ENCODE data around the gene VTI1B. TPM values are rescaled to one million over a fixed set of nuclear protein-coding genes. Genes with fewer than 3 reads are reported as not detected.
A peak's percentile ranks its signal among the peaks of the same experiment; 100 is the strongest.

VTI1B gene
- total and polyA plus RNA-seq, 10 of the 15 experiments (the other 5 are each of a cell fraction or from before 2014, with no cell fraction given): 15.0 to 117 (median 50.5) TPM

GRCh38 chr14:67694791-67695393 is 20.5 kb upstream of the VTI1B start (continued):
- TF ChIP-seq RELA (IDR thresholded peaks at IDR 0.05; ENCODE audit: borderline replicate concordance, partially characterized antibody) (no peak), BCLAF1 (IDR thresholded peaks at IDR 0.05) (no peak), MTA2 (IDR thresholded peaks at IDR 0.05; ENCODE audit: low read depth) (no peak; the same call in 1 of the 2 replicates), ZNF274 (IDR thresholded peaks at IDR 0.05; ENCODE audit: insufficient read depth, insufficient read length) (no peak), WRNIP1 (IDR thresholded peaks at IDR 0.05; ENCODE audit: borderline replicate concordance, low read depth, low read length) (no peak), TCF3 (IDR thresholded peaks at IDR 0.05; ENCODE audit: borderline replicate concordance, insufficient read depth, low read depth, low read length) (no peak), SMAD5 (IDR thresholded peaks at IDR 0.05; ENCODE audit: low read depth) (0 out of 2 replicates have a peak, but pooled peaks have one; percentile 20), KAT2A (conservative IDR thresholded peaks at IDR 0.05; ENCODE audit: control insufficient read depth, low read depth, low read length) (no peak)

GRCh38 chr14:67690011-67690410 is 15.6 kb upstream of the VTI1B start:
- DNase-seq (ENCODE audit: low read depth, low spot score) (no peak), ATAC-seq (no peak), FAIRE-seq (no peak)
- intact Hi-C loops (cut with micrococcal nuclease; ENCODE audit: unreplicated experiment): no loop called here
- Histone ChIP-seq H3K9me3 (replicated peaks; ENCODE audit: control insufficient read depth, insufficient read depth, low read length) (no peaks in the 10 kb centered on the region; the same call in 2 of the 3 replicates), H3K9ac (ENCODE audit: control insufficient read depth, insufficient read depth, low read length) (no peak overlapping the region), H3K27ac (ENCODE audit: control insufficient read depth, insufficient read depth) (no peak overlapping the region), H3K4me3 (no peak overlapping the region), H3K79me2 (ENCODE audit: control insufficient read depth, insufficient read depth, low read length) (peaks cover 18% of the 10 kb centered on the region), H4K20me1 (ENCODE audit: control insufficient read depth, insufficient read depth) (no peaks in the 10 kb centered on the region), H2AFZ (ENCODE audit: control insufficient read depth, low read depth, low read length) (no peak overlapping the region), H3K4me2 (ENCODE audit: control insufficient read depth, insufficient read depth) (no peak overlapping the region), H3K4me1 (ENCODE audit: control insufficient read depth, insufficient read depth, low read length) (no peaks in the 10 kb centered on the region), H3K36me3 (ENCODE audit: control insufficient read depth in 2 of 2, insufficient read depth in 2 of 2, low read length in 1 of 2) (peaks cover 9 to 53% of the 10 kb centered on the region in 2 experiments), H3K27me3 (replicated peaks in 1 of 2; ENCODE audit: control insufficient read depth in 2 of 2, insufficient read depth in 2 of 2, low read length in 1 of 2) (no peaks in the 10 kb centered on the region)
- SMC1A ChIA-PET (ENCODE audit: uncharacterized antibody, unreplicated experiment): interaction anchor here (1.3 kb wide), 1 partner anchor 14 kb away, joined by 3 read pairs; no protein-coding TSS in a partner anchor
- BruUV-seq (replicated peaks): no TSS peak
- POLR2A ChIA-PET: interaction anchor here (6.3 to 7.9 kb wide), 2 partner anchors 8 to 16 kb away, joined by 62 to 71 read pairs; partner anchors contain the start of gene VTI1B
- 100% methylated on average over 4 of the region's 4 CpGs for WGBS (ENCODE audit: insufficient coverage, insufficient replicate concordance, low lambda C conversion rate, missing lambda C conversion rate)
- in situ Hi-C loops (cut with MboI): no loop called here
- CTCF ChIA-PET: interaction anchor here (6.3 kb wide), 1 partner anchor 70 kb away, joined by 49 read pairs; the partner anchor contains the start of gene ARG2
- RAD21 ChIA-PET (ENCODE audit: unreplicated experiment): no interaction called here
- TF ChIP-seq PBX3 (IDR thresholded peaks at IDR 0.05; ENCODE audit: insufficient replicate concordance, low read depth, low read length) (no peak), ATF7 (IDR thresholded peaks at IDR 0.05; ENCODE audit: low read depth) (no peak), BCL11A (IDR thresholded peaks at IDR 0.05; ENCODE audit: low read depth, low read length) (no peak), ZNF217 (IDR thresholded peaks at IDR 0.05) (no peak), POLR2AphosphoS5 (IDR thresholded peaks at IDR 0.05; ENCODE audit: low read length) (no peak), PML (IDR thresholded peaks at IDR 0.05; ENCODE audit: low read length) (no peak), BRCA1 (IDR thresholded peaks at IDR 0.05; ENCODE audit: low read depth, low read length) (no peak), ETV6 (conservative IDR thresholded peaks at IDR 0.05 in 1 of 2, IDR thresholded peaks at IDR 0.05 in 1 of 2; ENCODE audit: borderline replicate concordance in 1 of 2, low read depth in 1 of 2) (no peak)
- TF ChIP-seq, protein P1, sequence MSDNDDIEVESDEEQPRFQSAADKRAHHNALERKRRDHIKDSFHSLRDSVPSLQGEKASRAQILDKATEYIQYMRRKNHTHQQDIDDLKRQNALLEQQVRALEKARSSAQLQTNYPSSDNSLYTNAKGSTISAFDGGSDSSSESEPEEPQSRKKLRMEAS (IDR thresholded peaks at IDR 0.05; ENCODE audit: low read depth, low read length): no peak

Data from GM12878 (cell line).